ENCODE measurements around the gene RBM18.

Gene RBM18

GRCh38 chr9:122220673-122221182 lies 43.9 kb downstream of the RBM18 start:
- DNase-seq: no peak

DNA sequence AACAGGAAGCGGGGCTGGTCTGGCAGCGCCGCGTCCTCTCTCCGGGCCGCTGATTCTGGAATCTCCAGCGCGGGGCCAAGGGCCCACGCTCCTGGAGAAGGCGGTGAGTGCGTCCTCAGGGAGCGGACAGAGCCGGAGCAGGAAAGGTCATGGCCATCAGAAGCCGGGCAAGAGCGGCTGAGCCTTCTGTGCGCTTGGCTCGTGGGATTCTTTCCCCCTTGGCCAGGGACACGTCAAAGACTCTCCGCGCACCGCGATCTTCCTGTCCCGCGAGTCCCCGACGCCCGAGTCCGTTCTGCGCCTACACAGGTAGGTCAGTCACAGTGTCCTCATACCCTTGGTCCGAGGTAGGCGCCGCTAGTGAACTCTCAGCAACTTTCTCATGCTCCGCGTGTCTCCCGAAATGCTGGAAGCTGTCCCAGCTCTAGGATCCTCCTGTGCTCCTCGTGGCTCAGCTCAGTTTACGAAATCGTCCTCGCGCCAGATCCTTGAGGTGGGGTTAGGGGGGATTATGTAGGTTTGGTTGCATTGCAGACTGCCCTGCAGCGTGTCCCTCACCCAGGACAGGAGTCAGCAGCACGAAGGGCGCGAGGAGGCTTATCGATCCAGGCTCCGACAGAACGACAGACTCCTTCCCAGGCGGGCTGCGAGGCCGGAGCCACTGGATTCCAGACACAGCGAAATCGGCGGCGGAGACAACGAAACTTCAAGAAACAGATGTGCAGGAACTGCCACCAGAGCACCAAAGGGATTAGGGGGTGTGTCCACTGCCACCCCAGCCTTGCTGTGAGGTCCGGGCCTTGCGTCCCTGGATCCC lies 44.6 kb downstream of the RBM18 start:
- no peak for DNase-seq

- DNase-seq: no peak
These were observed 45.4 kb downstream of the RBM18 start for GRCh38 chr9:122218935-122219855.

DNA sequence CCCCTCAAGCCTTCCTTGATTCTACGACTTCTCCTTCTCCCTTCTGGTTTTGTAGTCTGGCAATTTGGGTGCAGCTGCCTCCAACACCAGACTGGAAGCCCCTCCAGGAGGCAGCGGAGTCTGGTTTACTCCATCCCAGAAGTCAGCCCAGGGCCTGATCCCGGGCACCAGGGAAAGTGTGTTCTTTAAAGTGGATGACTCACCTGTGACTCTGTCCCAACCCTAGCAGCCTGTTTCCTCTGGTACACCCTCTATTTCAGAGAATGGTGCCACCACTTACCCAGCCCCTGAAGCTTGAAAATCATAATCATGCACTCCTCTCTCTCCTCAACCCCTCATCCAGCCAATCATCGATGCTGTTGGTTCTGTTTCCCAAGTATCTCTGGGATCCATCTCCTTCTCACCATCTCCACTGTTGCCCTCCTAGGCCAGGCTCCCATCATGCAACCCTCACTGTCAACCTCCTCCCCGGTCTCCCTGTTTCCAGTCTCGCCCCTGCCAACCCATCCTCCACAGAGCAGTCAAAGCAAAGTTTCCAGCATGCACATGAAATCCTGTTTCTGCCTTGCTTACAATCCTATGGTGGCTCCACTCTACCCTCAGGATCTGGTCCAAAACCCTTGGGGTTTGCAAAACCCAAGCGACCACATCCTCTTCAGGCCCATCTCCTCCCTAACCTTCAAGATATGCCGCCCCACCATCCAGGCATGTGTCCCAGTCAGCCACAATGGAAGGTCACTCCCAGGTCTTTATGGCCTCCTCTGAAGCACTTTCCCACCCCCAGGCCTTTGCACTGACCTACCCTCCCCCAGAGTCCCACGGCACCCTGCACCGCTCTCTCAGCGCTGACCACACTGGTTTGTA lies 46.3 kb downstream of the RBM18 start:
- DNase-seq: no peak

DNA sequence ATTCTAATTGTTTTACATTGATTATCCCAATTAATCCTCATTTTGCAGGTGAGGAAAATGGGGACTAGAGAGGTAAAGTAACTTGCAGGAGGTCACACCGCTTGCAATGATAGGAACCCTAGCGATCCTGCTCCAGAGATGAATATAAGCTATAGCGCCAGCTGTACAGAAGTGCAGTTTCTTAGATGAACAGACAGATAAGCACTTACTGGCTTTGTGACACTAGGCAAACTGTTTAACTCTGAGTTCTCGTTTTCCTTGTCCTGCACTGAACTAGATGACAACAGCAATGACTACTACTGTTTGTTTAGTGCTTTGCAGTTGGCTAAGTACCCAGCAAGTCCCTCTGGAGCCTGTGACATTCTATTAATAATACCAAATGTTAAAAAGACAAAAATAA lies 47.0 kb downstream of the RBM18 start:
- no peak for DNase-seq

DNA sequence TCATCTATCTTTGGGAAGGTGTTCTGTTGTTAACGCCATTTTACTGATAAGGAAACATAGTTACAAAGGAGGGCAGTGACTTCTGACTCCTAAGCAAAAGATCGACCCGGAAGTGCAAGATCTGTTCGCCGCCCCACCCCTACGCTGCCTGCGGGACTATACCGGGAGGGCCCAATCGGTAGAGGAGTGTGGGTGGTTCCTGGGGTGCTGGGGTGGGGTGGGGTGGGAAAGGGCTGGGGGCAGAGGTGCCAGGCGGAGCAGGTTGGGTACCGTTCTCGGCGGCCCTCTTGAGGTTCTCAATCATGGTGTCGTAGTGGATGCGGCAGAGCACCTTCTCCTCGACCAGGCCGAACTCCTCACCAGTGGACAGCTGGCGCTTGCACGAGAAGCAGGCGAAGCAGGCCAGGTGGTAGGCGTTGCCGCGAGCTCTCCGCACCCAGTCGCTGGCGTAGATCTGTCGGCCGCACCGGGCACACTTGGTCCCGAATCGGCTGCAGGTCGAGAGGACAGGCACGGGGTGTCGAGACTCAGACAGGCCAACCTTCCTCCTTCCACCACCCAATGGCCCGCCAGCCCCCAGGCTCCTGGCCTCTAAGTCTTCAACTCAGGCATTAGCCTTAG lies 47.7 kb downstream of the RBM18 start:
- no peak for DNase-seq

DNA sequence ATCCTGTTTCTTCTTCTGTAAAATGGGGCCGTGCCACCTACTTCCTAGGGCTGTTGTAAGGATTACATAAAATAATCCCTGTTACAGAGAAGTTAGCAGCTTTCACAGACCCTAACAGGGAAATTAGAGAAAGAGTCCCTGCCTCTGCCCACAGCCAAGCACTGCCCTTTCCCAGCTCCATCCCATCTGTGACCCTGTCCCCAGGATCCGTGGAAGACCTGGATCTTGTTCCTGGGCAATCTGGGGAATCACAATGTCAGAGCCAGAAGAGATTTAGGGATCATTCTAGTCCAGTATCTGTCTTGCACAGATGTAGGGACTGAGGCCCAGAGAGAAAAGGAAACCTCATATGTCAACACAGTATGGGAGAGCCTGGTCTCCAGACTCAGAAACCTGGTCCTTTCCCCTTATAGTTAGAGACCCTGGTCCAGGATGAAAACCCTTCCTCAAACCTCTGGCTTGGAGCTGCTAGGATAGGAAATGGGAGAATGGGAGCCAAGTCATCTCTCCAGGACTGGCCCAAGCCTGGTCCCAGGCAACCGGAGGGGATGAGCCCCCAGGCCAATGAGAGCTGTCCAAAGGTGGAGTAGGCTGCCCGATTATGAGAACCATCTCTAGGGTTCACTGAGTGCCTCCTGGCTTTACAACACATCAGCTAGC lies 48.4 kb downstream of the RBM18 start:
- no peak for DNase-seq

GRCh38 chr9:122215663-122216062 lies 49.0 kb downstream of the RBM18 start:
- DNase-seq: no peak

DNA sequence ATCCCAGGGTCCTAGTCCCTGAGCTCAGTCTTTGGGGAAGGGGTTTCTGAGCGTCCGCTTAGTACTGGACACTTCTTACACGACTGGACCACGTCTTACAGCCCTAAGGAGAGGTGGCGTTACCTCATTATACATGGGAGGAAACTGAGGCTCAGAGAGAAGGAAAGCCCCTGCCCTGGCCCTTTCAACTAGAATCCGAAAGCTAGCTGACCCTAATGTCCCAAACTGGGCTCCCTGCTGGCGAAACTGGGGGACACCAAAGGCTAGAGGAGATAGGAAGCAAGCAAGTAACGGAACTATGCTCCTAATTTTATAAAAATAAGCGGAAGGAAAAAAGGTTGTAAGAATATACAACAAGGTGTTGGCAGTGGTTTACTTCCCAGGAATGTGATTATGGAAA lies 50.1 kb downstream of the RBM18 start:
- no peak for DNase-seq

DNA sequence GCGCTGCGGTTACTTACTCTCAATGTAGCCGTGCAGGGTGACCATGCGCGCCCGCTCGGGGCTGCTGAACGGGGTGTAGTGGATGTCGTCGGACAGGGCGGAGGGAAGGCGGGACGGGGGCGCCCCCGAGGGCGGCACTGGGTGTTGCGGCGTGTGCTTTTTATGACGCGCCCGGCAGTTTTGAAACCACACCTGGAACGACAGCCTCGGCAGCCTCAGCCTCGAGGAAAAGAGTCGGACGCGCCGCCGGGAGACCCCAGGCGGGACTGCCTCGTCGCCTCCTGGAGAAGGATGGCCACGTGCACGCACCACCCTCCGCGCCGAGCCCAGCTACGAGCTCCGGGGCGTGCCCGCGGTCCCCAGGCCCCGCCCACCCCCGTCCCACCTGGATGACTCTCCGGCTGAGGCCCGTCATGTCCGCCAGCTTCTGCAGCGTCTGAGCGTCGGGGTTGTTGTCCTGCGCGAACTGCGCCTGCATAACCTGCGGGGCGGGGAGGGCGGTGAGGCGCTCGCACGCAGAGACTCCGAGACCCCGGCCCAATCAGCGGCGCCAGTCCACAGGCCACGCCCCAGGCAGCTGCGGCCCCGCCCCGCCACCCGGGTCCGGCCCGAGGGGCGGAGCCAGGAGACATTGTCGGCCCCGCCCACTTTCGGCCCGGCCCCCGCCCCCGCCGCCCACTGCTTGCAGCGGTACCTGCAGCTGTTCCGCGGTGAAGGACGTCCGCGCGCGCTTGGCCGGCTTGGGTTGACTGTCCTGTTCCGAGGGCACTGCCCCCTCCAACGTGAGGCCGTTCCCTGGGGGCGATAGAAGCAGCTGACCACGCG lies 50.8 kb downstream of the RBM18 start:
- peak; percentile 38 for DNase-seq

- DNase-seq: no peak
These were observed 51.5 kb downstream of the RBM18 start for GRCh38 chr9:122213102-122213588.

DNA sequence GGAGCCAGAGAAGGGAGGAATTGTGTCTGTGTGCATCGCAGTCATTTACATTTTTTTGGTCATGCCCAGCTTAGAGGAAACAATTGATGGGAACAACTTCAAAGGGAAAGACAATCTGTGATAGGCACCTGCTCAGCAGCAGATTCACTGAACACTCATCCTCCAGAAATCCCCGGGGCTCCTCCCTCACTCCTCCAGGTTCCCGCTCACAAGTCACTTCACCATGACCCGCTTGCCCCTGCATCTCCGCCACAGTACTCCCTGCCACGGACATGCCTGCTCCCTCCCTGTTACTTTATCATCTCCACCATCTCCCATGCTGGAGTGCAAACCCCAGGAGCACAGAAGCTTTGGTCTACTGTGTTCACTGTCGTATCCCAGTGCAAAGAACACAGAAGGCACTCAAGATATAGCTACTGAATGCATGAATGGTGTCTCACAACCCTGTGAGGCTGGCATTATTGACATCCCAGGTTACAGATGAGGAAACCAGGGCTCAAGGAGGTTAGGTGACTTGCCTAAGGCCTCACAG lies 52.1 kb downstream of the RBM18 start:
- DNase-seq: no peak

- DNase-seq: no peak
These were observed 55.2 kb downstream of the RBM18 start for GRCh38 chr9:122209451-122209850.

- no peak for DNase-seq
These were observed 57.5 kb downstream of the RBM18 start for GRCh38 chr9:122207096-122207495.

DNA sequence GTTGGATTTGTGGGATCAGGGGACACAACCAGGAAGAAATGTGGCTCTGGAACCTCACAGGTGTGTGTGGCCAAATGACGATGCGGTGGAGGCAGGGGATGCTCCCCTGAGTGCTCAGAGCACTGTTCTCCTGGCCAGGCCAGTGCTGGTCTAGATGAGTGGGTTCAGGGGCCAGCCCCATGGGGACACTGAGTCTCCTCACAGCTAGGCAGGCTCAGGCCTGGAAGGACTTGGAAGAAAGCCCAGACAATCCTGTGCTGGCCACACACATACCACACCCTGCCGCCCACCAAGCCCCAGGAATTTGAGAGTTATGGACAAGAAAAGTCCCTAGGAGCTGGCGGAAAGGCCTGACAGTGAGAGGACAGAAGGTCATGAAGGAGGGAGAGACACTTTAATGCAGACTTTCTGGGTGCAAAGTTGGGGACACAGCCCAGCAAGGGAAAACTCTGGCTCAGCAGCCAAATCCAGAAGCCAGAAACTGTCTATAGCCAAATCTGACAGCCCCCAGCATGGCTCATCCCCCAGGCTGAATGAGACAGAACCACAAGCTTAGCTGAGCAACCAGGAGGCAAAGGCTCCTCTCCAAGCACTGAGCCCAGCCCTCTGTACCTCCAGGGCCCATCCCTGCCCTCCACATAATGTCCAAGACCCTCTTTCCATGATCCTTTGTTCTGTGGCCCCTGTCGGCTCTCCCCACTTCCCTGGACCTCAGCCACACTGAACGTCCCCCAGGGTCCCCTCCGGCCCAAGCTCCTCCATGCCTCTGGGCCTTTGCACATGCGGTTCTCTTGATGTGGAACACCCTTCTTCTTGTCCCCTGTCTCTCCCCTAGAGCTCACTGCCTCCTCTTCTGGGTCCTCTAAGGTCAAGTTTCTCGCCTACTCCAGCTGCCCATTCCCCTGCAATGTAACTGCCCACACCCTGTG lies 58.3 kb downstream of the RBM18 start:
- DNase-seq: no peak

- DNase-seq: no peak
These were observed 59.5 kb downstream of the RBM18 start for GRCh38 chr9:122205176-122205575.

DNA sequence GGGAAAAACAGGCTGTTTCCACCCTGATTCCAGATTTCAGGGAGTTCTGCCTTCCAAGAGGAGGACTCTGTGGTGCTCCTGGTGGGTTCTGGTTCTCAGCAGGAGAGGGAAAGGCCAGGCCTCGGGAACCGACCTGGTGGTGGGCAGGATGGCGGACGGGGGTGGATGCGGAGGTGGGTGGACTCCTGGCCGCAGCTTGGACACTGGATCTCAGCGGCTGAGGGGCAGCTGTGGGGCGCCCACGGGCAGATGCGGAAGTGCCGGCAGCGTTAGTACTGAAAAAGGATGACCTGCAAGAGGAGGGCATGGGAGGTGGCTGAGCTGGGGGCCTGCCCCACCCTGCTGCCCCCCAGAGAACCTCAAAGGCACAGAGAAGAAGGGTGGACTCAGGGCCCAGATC lies 60.1 kb downstream of the RBM18 start:
- no peak for DNase-seq

GRCh38 chr9:122204055-122204454 lies 60.6 kb downstream of the RBM18 start:
- no peak for DNase-seq

DNA sequence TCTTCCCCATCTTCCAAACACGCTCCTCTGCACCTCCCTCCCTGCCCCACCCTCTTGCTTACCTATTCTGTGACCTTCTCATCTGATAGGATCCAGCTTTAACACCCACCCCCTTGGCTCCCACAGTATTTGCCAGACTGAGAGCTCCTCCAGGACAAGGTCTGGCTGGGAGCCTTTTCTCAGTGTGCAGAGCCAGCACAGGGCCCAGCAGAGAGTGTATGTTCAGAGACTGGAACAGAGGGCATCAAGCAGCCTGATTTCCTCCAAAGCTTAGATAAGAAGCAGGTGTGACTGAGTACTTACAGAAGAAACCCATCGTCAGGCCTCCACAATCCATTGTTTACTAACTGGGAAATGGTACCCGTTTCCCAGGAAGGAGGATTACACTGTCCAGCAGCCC lies 62.5 kb downstream of the RBM18 start:
- DNase-seq: no peak

All from stimulated activated naive CD4-positive, alpha-beta T cell treated with Interleukin-2 at 50 U/mL for 16 hours (primary cell).